Kidney (tissue), 14 donors: Measurements from ENCODE around the gene COL8A2. TPM values are rescaled to one million over a fixed set of nuclear protein-coding genes. Genes with fewer than 3 reads are reported as not detected.
A peak's percentile ranks its signal among the peaks of the same experiment; 100 is the strongest.

ENCODE experiments used
- DNase-seq, 5 donors: peaks; one replicate each; pipeline ENCODE4 v3.0.0-alpha.2; 2013 to 2020
- FAIRE-seq: peaks from 2 replicates; lab custom pipeline; 2012; peaks lifted over from hg19 to GRCh38; lab: Jason Lieb, UNC
- H3K27ac ChIP-seq, 2 donors: one replicate each; pipeline ENCODE4 v1.7.0; 2013; ENCODE audit warnings: low read depth in 2 of 2, low read length in 2 of 2, inconsistent platforms in 1 of 2
- H3K27me3 ChIP-seq: one replicate; pipeline ENCODE4 v1.7.1; 2013; ENCODE audit warnings: low read length, inconsistent platforms; ENCODE audit not compliant: control insufficient read depth, insufficient read depth
- H3K36me3 ChIP-seq, 3 donors: one replicate each; pipeline versions ENCODE4 v1.7.0 to v1.7.1; 2013; ENCODE audit warnings: low read length in 3 of 3, control low read depth in 1 of 3, inconsistent platforms in 1 of 3; ENCODE audit not compliant: insufficient read depth in 3 of 3, control insufficient read depth in 2 of 3
- H3K4me1 ChIP-seq, 3 donors: one replicate each; pipeline versions ENCODE4 v1.7.0 to v1.7.1; 2013; ENCODE audit warnings: low read length in 3 of 3, inconsistent platforms in 1 of 3, low read depth in 1 of 3; ENCODE audit not compliant: control insufficient read depth in 2 of 3, insufficient read depth in 2 of 3
- H3K4me3 ChIP-seq, 3 donors: one replicate each; pipeline versions ENCODE4 v1.7.0 to v1.8.1; 2013; ENCODE audit warnings: low read length in 3 of 3, control low read depth in 1 of 3, inconsistent platforms in 1 of 3
- H3K9ac ChIP-seq, 3 donors: one replicate each; pipeline versions ENCODE4 v1.7.0 to v1.7.1; 2013; ENCODE audit warnings: low read length in 3 of 3, control low read depth in 1 of 3, inconsistent platforms in 1 of 3
- H3K9me3 ChIP-seq, 3 donors: one replicate each; pipeline versions ENCODE4 v1.7.0 to v1.7.1; 2013; ENCODE audit warnings: low read length in 3 of 3, control low read depth in 1 of 3, inconsistent platforms in 1 of 3; ENCODE audit not compliant: control insufficient read depth in 2 of 3, insufficient read depth in 1 of 3
- intact Hi-C: fragments of 100-400 bp; cut with DNase I; formaldehyde crosslinking; loops from one replicate; pipeline ENCODE4 v1.11.1; 2022
- polyA plus RNA-seq: library from polyadenylated mRNA; stranded (reverse); fragments of 350-450 nt; fragmentation: Illumina TruSeq; extraction: RNeasy Lipid Tissue Mini Kit (QIAGEN cat#74804); gene quantifications from one replicate; pipeline ENCODE4 v1.2.3, GENCODE V29; 2014; ENCODE audit warnings: low read depth, low replicate concordance; ENCODE audit not compliant: insufficient read depth
- total RNA-seq: library from RNA; stranded (reverse); fragmentation: NEBNext Ultra II Directional; extraction: Animal tissue kit (Norgen Biotek cat#: 25700); gene quantifications from one replicate; pipeline ENCODE4 v1.2.1, GENCODE V29; 2021
- TF ChIP-seq, protein P1 (sequence below): IDR thresholded peaks from 3 replicates; pipeline ENCODE4 v1.5.1; 2012; ENCODE audit warnings: mild to moderate bottlenecking, moderate library complexity, borderline replicate concordance; ENCODE audit not compliant: insufficient read depth; ENCODE audit errors: extremely low read depth
- donor health status: control.
- donor health status: control.
- donor health status: control.
- donor health status: control.
- donor health status: control.
- donor health status: DM: yes; HTN: yes; CAD: no.
- donor health status: Normal renal cell carcinoma (clear cell type).

COL8A2 gene
- total and polyA plus RNA-seq, 2 donors from 2014 or later, result 0.90 to 6.4 TPM

DNA sequence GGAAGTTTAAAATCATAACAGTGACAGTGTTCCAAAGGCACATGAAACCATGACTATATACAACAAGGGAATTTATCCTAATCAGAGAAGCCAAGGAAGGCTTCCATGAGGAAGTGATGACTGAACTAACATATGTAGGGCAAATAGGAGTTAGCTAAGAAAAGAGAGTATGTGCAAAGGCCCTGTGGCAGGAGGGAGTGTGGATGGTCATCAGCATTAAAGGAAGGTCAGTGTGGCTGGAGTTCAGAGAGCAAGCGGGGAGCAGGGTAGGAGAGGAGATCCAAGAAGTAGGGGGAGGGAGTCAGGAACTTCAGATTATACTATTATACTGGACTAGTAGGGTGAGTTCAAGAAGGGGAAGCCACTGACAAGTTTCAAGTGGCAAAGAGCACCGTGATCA is 39.3 kb upstream of the COL8A2 start:
- no peak for FAIRE-seq
- H3K27me3 ChIP-seq, result no peaks in the 10 kb centered on the region

DNA sequence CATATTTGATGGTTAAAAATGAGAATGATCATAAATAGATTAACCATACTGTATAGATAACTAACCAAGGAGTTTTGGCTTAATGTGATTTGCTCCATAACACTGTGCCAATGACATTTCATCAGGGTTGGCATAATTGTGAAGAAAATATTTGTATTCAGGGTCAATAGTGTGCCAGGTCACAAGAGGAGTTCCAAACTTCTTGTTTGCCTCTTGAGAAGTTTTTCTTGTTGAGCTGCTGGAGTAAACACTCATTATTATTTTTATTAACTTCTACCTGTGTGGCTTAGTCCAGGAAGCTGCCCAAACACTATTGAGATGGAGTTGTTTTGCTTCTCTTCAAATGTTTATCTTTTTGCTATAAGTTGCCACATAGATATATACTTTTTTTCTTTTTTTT is 38.4 kb upstream of the COL8A2 start:
- no peak for FAIRE-seq
- H3K27me3 ChIP-seq, result no peaks in the 10 kb centered on the region
- intact Hi-C loops, result no loop called here

More for the DNA sequence above, 39.3 kb upstream of the COL8A2 start:
- TF ChIP-seq, protein P1, sequence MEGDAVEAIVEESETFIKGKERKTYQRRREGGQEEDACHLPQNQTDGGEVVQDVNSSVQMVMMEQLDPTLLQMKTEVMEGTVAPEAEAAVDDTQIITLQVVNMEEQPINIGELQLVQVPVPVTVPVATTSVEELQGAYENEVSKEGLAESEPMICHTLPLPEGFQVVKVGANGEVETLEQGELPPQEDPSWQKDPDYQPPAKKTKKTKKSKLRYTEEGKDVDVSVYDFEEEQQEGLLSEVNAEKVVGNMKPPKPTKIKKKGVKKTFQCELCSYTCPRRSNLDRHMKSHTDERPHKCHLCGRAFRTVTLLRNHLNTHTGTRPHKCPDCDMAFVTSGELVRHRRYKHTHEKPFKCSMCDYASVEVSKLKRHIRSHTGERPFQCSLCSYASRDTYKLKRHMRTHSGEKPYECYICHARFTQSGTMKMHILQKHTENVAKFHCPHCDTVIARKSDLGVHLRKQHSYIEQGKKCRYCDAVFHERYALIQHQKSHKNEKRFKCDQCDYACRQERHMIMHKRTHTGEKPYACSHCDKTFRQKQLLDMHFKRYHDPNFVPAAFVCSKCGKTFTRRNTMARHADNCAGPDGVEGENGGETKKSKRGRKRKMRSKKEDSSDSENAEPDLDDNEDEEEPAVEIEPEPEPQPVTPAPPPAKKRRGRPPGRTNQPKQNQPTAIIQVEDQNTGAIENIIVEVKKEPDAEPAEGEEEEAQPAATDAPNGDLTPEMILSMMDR, result no peak
- Histone ChIP-seq H3K27ac (no peak overlapping the region), H3K4me3 (no peak overlapping the region), H3K36me3 (peaks cover 0 to 4% (median 2%) of the 10 kb centered on the region in 3 donors), H3K9me3 (no peaks in the 10 kb centered on the region), H3K4me1 (peaks cover 0 to 26% (median 23%) of the 10 kb centered on the region in 3 donors), H3K9ac (no peak overlapping the region)
- intact Hi-C loops, result no loop called here
- no peak for DNase-seq

DNA sequence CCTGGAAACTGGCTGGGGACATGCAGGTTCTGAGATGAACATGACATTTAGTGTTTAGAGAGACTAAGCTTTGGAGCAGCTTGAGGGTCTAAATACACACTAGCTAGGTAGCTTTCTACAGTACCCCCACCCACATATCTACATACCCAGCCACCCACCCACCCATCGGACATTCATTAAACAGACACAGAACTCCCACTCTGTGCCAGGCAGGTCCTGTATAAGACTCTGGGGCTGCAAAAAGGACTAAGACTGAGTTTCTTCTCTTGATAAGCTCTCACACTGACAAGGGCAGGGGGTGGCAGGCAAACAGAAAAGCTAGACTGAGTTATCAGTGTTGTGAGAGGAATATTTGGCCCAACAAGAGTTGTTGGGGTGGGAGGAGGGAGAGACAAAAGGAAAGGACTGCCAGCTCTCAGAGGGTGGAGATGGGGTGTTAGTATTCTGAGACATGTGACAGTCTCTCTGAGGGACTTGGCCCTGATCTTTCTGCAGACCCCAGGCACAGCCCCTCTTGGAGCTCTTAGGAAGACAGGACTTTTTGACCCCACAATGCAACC is 37.7 kb upstream of the COL8A2 start:
- TF ChIP-seq, protein P1, result no peak
- Histone ChIP-seq H3K36me3 (peaks cover 0 to 5% (median 2%) of the 10 kb centered on the region in 3 donors), H3K4me1 (peaks cover 0 to 32% (median 29%) of the 10 kb centered on the region in 3 donors), H3K9me3 (no peaks in the 10 kb centered on the region), H3K9ac (peak overlapping the region in 1 of 3 donors; percentile 15), H3K27ac (no peak overlapping the region), H3K27me3 (no peaks in the 10 kb centered on the region), H3K4me3 (no peak overlapping the region)
- intact Hi-C loops, result no loop called here
- DNase-seq (peak in 1 of 5 donors; percentile 7), FAIRE-seq (no peak)

More for the DNA sequence above, 38.4 kb upstream of the COL8A2 start:
- Histone ChIP-seq H3K4me3 (no peak overlapping the region), H3K4me1 (peaks cover 0 to 27% (median 26%) of the 10 kb centered on the region in 3 donors), H3K27ac (no peak overlapping the region), H3K9me3 (no peaks in the 10 kb centered on the region), H3K36me3 (peaks cover 0 to 5% (median 2%) of the 10 kb centered on the region in 3 donors), H3K9ac (peak overlapping the region in 1 of 3 donors; percentile 15)
- TF ChIP-seq, protein P1, result no peak
- DNase-seq, result no peak
